Medulla oblongata (tissue), 1 donor: ENCODE results near the gene MRAS.
"Not testable (repeated sequence)": the region's sequence is repeated elsewhere in the genome, so short reads cannot be mapped to it uniquely, and the experiment has no call there.

Source experiments
- DNase-seq: peaks from one replicate; pipeline ENCODE4 v3.0.0-alpha.2; 2015; ENCODE audit errors: extremely low spot score

The MRAS gene

DNA sequence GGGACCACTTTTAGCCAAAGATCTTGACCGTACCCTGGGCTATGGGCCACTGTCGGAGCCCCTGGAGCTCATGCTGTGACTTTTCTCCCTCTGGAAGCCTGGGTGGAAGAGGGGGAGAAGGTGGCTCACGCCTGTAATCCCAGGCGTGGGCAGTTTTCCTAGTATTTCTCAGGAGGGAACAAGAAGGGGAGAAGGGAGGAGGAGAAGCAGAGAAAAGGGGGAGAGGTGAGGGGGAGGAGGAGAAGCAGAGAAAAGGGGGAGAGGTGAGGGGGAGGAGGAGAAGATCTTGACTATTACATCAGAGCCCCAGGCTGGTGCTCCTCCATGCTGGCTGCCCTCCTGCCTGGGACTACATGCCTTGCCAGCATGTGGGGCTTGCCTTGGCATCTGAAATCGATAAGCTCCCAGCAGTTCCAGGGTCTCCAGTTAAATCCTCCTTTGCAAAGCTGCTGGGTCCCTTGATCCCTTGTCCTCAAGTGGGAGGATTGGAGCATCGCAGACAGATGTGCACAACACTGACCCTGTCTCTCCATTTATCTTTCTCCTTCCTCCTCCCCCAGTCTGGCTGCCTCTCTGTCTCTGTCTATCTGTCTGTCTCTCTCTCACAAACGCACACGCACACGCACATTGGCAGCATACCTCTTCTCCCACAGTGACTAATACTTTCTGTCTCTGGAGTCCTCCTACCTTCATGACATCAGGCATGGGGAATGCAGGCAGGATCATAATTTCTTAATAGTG is 41.6 kb downstream of the MRAS start:
- no peak for DNase-seq

- DNase-seq: no peak
Measured at GRCh38 chr3:138390582-138390932, 42.2 kb downstream of the MRAS start.

GRCh38 chr3:138394156-138394555 is 45.8 kb downstream of the MRAS start:
- DNase-seq: no peak

DNA sequence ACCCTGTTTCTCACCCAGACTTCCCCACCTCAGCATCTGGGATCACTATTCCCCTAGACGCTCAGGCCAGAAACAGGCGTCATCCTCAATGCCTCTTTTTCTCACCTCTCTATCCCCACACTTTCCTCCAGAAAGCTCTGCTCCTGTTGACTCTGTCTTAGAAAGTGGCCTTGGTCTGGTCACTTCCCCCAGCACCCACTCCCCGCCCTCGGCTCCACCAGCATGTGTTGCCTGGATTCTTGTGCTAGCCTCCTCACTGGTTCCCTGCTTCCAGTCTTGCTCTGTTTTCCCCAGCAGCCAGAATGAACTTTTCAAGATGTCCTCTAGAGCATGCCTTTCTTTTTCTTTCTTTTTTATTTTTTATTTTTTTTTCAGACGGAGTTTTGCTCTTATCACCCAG is 46.3 kb downstream of the MRAS start:
- no peak for DNase-seq

DNA sequence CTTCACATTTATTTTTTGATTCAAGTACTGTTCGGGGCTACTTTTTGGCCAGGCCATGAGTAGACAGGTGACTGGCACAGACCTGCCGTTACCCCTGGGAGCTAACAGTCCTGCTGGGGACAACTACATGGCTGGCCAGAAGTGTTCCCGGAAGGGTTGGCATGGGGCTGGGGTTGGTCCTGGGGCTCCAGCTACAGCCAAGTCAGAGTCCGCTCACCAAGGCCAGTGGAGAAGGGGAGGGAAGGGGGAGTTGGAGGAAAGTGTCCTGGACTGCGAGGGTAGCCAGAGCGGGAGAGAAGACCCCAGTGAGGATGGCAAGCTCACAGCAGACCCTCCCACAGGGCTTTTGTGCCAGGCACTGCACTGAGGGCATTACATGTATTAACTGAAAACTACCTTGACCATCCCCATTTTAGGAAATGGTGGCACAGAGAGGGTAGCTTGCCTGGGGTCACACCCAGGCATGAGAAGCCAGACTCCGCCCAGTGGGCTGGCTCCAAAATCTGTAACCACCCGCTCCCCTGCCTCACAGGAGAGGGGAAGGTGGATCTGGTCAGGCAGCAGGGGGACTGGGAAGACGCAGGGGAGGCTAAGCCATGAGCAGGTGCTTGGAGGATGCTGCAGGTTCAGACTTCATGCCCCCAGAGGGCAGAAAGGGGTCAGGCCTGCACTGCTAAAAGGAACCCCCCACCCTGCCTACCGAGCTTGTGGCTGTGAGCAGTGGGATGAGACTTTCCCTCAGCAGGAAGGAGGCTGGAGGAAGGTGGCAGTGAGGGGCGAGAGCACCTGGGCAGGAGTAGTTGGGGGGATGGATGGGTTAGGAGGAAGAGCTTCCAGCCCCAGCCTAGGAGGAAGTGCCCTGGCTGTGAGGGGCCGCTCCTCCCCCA is 47.7 kb downstream of the MRAS start:
- DNase-seq: no peak

DNA sequence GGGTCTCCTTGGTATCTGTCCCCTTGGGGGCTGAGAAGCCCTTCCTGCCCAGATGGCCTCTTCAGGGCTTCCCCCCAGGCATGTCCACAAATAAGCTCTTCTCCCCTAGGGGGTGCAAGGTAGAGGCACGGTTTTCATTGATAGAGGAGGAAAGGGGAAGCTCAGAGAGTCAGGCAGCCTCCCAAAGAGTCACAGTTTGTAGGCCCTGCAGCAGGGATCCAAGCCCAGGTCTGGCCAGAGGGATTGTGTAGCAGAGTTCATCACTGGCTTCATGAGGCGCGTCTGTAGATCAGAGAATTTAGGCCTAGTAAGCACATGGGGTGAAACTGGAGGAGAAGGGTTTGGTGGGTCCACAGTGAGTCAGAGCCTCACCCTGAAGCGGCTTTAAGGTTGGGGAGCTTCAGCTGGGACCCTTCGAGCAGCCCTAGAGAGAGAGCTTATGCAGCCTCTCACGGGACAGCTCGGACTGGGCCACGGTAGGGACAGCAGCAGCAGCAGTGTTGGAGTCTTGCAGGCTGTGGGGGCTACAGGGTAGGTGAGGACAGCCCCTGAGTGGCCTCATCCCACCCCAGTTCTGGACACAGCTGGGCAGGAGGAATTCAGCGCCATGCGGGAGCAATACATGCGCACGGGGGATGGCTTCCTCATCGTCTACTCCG is 48.5 kb downstream of the MRAS start:
- DNase-seq: no peak

- DNase-seq: no peak
Measured at GRCh38 chr3:138397983-138398382, 49.6 kb downstream of the MRAS start.

DNA sequence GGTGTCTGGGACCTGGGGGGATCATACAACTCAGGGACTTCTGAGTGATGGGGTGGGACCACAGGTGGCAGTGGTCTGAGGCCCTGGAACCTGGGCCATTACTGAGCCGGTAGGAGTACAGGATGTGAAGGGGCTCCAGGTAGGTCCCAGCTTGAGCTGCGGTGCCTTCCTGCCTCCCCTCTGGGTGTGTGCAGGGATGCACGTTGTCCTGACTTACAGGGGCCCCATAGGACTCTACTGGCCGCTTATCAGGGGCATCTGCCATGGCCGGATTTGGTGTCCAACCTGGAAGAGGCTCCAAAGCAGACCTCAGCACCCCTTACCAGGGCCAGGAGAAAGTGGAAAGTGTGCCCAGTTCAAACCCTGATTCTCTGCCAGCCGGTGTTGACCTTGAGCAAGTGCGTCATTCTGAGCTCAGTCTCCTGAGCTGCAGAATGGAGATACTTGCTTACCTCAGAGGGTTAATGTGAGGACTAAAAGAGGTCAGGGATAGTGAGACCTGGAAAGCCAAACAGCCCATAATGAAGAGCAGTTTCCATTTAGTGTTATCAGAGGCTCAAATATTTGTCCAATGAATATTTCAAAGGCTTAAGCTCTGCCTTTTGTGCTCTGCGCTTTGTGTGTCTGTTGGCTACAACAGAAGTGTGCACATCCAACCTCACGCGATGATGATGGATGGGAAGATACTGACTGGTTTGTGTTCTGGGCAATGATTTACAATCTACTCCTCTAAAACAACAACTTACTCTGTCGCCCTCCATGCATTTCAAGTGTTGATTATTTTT is 50.6 kb downstream of the MRAS start:
- DNase-seq: no peak

DNA sequence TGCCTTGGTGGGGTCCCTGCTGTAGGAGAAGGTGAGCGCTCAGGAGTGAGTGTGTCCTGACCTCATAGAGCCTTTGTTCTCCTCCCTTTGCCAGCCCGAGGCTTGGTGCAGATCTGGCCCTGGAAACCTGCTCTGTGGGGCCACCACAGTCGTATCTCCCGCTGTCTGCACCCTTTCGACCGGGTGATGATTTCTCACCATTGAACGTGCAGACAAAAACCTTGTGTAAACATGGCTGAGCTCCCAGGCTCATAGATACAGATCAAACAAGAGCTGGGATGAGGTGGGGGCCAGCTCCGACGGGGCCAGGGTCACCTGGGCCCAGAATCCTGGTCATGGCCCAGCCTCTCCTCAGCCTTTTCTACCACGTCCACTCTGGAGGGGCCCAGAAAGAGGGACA is 51.4 kb downstream of the MRAS start:
- no peak for DNase-seq

DNA sequence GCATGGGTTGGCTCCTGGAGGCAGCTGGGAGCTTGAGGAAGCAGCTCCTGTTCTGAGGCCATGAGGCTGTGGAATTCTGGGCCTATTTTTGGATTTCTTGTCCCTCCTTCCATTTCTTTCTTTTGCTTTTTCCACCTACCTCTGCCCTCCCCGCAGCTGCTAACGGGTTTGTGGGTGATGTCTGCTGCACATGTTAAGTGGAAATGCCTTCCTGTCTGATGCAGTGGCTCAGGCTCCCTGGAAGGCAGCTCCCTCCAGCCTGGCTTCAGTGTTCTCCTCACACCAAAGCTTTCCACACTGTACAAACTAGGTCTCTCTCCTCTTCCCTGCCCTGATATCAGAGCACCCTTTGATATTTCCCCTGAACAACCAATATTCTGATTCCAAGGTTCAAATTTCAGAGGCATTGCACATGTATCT is 52.3 kb downstream of the MRAS start:
- no peak for DNase-seq

DNA sequence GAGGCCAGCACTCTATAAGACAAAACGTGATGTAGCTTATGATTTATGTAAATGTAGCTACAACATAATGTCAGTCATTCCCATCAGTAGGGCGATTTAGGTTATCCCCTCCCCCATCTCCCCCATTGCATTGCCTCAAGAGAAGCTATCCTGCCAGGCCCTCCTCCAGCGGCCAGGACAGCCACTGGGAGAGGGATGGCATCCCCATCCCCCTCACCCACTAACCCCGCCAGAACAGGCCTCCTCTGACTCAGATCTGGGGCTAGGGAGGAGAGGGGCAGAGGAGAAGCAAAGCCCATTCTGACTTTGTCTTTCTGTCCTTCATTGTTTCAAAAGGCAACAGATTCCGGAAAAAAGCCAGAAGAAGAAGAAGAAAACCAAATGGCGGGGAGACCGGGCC is 53.5 kb downstream of the MRAS start:
- no peak for DNase-seq

DNA sequence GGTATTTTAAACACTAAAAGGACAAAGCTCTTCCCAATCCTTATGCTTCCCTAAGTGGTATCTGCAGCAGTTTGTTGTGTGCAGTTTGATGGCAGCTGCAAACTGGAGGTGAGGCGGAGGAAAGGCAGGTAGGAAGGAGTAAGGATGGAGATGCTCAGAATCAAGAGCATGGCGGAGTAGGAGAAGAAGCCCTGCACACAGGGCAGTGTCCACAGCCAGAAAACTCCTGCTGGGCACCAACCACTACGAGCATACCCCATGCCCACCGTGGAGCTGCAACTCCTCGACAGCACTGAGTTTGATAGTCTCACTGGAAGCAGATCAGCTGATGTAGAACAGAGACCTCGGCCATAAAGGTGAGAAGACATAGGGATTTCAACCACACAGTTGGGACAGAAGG is 55.7 kb downstream of the MRAS start:
- no peak for DNase-seq

- DNase-seq: no peak
Measured at GRCh38 chr3:138405001-138405400, 56.6 kb downstream of the MRAS start.

DNA sequence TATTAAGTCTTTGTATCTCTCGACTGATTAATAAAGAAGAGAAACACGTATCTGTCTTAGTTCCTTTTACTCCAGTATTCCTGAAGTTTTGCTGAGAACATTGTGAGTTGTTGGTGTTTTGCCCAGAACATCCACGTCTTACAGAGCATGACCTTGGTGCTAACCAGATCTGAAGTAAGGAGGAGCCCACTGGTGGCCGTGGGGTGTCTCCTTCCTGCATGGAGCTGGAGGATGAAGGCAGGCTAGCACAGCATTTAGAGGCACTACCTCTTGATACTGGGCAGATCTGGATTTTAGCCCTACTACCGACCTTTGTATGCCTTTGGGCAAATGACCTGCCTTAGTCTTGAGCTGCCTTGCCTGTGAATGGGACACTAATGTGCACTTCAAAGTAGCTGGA is 57.1 kb downstream of the MRAS start:
- no peak for DNase-seq

DNA sequence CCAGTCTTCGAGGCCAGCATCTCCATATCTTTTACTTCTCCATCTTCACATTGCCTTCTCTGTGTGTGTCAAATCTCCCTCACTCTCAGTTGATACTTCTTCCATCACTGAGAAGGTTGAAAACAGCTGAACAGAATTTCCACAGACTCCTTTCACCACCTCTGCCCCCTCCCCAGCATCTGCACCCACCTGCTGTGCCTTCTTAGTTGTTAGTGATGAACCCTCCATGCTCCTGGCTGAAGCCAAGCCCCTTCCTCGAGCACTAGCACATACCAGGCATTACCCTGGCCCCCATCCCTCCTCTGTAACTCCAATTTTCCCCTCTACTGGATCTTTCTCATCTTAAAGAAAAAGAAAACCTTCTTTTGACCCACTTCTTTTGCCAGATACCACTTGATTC is 58.2 kb downstream of the MRAS start:
- no peak for DNase-seq

DNA sequence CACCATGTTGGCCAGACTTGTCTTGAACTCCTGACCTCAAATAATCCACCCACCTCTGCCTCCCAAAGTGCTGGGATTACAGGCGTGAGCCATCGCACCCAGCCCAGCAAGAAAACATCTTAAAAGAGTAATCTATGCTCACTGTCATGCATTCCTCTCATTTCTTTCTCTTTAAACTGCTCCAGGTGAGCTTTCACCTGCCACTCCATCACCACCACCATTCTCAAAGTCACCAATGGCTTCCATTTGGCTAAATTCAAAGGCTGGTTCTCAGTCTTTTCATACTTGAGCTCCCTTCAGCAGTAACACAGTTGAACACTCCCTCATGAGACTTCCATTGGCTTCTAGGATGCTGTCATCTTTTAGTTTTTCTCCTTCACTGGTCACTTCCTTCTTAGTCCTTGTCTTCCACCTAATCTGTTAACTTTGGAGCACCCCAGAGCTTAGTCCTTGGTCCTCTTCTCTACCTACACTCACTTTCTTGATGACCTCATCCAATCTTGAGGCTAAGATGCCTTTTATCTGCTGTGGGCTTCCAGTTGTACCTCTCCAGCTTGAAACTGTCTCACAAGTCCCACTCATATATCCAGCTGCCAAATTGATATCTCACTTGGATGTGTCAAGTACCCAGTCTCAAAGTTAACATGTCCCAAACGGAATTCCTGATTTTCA is 59.0 kb downstream of the MRAS start:
- DNase-seq: no peak

DNA sequence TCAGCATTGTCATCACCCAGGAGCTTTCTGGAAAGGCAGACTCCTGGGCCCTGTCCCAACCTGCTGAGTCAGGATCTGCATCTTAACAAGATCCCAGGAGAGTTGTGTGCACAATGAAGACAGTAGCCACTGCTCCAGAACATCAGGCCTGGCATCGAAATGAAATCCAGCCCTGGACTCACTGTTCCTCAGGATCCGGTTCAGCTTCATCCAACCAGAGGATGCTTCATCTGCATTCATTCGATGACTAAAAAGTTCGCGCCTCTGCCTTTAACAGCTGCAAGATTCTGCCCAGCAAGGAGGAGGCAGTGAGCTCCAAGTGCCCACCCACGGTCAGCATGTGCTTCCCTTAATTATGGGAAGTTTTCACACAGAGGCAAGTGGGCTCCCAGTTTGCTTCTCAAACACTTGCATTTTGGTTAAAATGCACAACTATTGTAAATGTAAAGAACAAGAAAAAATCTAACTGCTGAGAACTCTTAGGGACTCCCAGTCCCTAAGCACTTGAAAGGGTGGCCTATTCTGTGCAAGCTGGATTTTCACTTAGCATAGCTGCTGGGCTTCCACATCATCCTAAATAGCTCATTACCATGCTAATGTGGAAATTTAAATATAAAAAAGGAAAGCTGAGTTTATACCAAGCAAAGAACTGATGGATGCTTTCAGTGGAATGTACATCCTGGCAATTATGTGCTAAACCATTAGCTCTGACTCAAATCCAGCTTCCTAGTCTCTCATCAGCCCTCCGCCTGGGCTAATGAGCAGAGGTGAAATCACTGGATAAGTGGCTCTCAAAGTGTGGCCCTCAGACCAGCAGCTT is 60.6 kb downstream of the MRAS start:
- DNase-seq: peak; percentile 66

DNA sequence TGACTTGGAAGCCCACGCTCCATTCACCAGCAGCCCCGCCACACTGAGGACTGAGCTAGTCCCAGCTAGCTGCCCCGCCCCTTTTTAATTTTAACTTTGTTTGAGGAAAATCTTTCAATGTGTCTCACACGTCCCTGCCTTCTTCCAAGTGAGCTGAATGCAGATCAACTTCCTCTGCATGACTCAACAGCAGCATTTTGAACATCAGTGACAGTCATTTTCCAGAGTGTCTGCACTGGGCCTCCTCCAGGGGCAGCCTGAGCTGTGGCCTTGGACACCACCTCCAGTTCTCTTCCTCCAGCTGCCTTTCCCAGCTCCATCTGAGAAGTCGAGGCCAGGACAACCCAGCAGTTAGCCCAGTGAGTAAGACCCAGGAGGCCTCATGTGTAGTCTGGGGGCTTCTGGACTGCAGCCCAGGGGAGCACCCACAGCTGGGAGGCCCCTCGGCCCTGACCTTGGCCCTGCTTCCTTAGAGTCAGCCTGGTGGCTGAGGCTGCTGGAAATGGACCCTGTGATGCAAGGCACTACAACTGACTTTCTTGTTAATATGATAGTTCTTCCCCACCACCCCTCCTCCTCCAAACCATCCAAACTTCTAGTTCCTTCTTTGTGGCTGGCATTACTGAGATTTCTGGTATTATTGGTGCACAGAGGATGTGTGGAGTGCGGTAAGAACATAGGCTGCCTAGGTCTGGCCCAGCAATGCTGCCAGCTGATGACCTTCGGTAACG is 64.6 kb downstream of the MRAS start:
- no peak for DNase-seq

GRCh38 chr3:138416236-138416635 is 67.9 kb downstream of the MRAS start:
- not testable (repeated sequence) for DNase-seq

DNA sequence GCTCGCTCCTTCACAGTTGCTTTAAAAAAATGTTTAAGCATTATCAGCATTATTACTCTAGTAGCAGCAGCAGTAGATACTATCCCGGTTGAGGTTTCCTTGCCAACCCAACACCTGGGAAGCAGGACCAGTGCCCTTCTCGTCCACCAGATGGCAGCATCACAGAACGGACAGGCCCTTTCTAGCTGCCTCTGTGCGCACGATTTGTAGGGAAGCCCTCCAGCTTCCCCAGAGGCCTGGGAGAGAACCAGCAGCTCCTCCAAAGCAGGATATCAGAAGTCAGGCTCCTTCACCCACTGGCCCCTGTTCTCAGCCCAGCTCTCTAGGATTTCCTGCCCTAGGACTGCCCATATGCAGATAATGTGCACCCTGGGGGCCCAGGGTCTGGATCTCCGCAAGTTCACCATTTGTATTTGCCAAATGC is 69.2 kb downstream of the MRAS start:
- peak; percentile 89 for DNase-seq
